ENCODE results near the gene ACOT12. TPM values are rescaled to one million over a fixed set of nuclear protein-coding genes. Genes with fewer than 3 reads are reported as not detected.
A peak's percentile ranks its signal among the peaks of the same experiment; 100 is the strongest.
"Not testable (repeated sequence)": the region's sequence is repeated elsewhere in the genome, so short reads cannot be mapped to it uniquely, and the experiment has no call there.

Gene ACOT12
- polyA plus RNA-seq, 1 donor = 0.72 TPM

DNA sequence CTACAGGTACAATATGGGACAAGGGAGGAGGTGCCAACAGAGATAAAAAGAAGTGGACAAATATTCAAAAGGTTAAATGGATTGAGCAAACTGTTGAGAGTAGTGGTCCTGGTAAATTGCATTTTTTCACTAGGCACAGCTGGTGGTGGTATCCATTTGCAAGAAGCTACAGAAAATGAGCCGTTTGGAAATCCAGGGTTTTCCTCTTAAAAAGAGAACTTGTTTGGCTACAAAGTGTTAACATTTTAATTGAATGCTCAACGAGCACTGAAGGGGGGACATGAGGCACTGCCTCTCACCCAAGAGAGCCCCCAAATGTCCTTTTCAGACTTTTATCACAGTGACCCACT lies 93.0 kb downstream of the ACOT12 start:
- no peaks in the 10 kb centered on the region for H3K9me3 ChIP-seq (ENCODE audit: control insufficient read depth, low read depth, low read length)
- WGBS (ENCODE audit: insufficient coverage, low lambda C conversion rate) = 0% methylated on average over 1 of the region's 2 CpGs
- peaks cover 7% of the 10 kb centered on the region for H3K36me3 ChIP-seq (ENCODE audit: control insufficient read depth, insufficient read depth, low read length)
- H3K4me3 ChIP-seq (ENCODE audit: low read length) = peak overlapping the region; percentile 88
- peak in 1 of 2 donors; percentile 1 for DNase-seq
- H3K27ac ChIP-seq (ENCODE audit: low read length) = peak overlapping the region; percentile 84
- H3K4me1 ChIP-seq (ENCODE audit: control insufficient read depth, insufficient read depth, low read length) = peaks cover 13% of the 10 kb centered on the region
- no peaks in the 10 kb centered on the region for H3K27me3 ChIP-seq (ENCODE audit: control insufficient read depth, insufficient read depth, low read length)

DNA sequence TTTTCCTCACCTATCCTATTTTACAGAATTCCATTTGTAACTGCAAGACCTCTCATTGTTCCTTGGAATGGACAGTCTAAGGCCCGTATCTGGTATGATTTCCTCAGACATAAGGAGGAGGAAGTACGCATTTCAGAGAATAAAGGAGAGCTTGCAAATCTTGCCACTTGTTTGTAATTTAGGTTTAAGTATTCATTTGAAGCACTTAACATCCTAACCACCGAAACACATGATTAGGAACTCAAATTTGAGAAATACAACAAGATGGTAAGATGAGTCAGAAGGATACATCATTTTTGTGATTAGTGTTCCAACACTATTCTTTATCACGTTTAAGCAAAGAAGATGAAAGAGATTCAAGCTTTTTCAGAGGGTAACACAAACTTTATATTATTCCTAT lies 96.4 kb downstream of the ACOT12 start:
- no peak overlapping the region for H3K4me3 ChIP-seq (ENCODE audit: low read length)
- H3K36me3 ChIP-seq (ENCODE audit: control insufficient read depth, insufficient read depth, low read length) = no peaks in the 10 kb centered on the region
- no peak for DNase-seq
- WGBS (ENCODE audit: insufficient coverage, low lambda C conversion rate) = 83% methylated on average over 1 of the region's 4 CpGs
- H3K27me3 ChIP-seq (ENCODE audit: control insufficient read depth, insufficient read depth, low read length) = no peaks in the 10 kb centered on the region
- peaks cover 10% of the 10 kb centered on the region for H3K9me3 ChIP-seq (ENCODE audit: control insufficient read depth, low read depth, low read length)
- H3K27ac ChIP-seq (ENCODE audit: low read length) = no peak overlapping the region
- H3K4me1 ChIP-seq (ENCODE audit: control insufficient read depth, insufficient read depth, low read length) = peaks cover 12% of the 10 kb centered on the region

DNA sequence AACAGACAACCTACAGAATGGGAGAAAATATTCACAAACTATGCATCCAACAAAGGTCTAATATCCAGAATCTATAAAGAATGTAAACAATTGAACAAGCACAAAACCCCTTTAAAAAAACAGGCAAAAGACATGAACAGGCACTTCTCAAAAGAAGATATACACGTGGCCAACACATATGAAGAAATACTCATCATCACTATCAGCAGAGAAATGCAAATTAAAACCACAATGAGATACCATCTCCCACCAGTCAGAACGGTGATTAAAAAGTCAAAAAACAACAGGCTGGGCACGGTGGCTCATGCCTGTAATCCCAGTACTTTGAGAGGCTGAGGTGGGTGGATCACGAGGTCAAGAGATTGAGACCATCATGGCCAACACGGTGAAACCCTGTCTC lies 99.9 kb downstream of the ACOT12 start:
- not testable (repeated sequence) for H3K36me3 ChIP-seq (ENCODE audit: control insufficient read depth, insufficient read depth, low read length); H3K4me1 ChIP-seq (ENCODE audit: control insufficient read depth, insufficient read depth, low read length); H3K27ac ChIP-seq (ENCODE audit: low read length); DNase-seq; H3K27me3 ChIP-seq (ENCODE audit: control insufficient read depth, insufficient read depth, low read length); H3K4me3 ChIP-seq (ENCODE audit: low read length)
- peaks cover 16% of the 10 kb centered on the region for H3K9me3 ChIP-seq (ENCODE audit: control insufficient read depth, low read depth, low read length)
- 83% methylated on average over 1 of the region's 5 CpGs for WGBS (ENCODE audit: insufficient coverage, low lambda C conversion rate)

DNA sequence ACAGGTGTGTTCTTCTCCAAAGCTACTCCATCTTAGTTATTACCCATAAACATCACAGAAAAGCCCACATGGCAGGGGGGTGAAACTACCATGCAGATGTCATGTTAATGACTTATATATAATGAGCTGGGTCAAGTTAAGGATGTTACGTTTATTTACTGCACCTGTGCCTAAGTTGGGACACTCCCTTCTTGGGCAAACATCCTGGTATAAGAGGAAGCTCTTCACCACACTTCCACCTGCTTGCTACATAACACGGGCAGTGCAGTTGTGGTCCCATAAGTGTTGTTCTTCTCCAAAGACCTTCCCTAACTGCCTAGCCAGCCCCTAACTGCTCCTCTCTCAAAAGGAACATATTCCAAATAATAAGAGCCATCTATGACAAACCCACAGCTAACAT lies 101.8 kb downstream of the ACOT12 start:
- DNase-seq = no peak
- Histone ChIP-seq H3K4me3 (ENCODE audit: low read length) (no peak overlapping the region), H3K27me3 (ENCODE audit: control insufficient read depth, insufficient read depth, low read length) (no peaks in the 10 kb centered on the region)

DNA sequence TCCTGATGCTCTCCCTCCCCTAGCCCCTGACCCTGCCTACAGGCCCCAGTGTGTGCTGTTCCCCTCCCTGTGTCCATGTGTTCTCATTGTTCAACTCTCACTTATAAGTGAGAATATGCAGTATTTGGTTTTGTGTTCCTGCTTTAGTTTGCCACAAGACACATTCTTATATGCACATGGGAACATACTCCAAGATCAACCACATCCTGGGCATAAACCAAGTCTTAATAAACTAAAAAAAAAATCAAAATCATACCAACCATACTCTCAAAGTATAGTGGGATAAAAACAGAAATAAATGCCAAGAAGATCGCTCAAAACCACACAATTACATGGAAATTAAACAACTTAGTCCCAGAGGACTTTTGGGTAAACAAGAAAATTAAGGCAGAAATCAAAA lies 103.8 kb downstream of the ACOT12 start:
- peaks cover 16% of the 10 kb centered on the region for H3K9me3 ChIP-seq (ENCODE audit: control insufficient read depth, low read depth, low read length)
- DNase-seq = no peak
- H3K36me3 ChIP-seq (ENCODE audit: control insufficient read depth, insufficient read depth, low read length) = peaks cover 3% of the 10 kb centered on the region
- no peak overlapping the region for H3K27ac ChIP-seq (ENCODE audit: low read length)
- no peak overlapping the region for H3K4me3 ChIP-seq (ENCODE audit: low read length)
- no CpG with 5 or more reads among the region's 1 CpG for WGBS (ENCODE audit: insufficient coverage, low lambda C conversion rate)
- no peaks in the 10 kb centered on the region for H3K27me3 ChIP-seq (ENCODE audit: control insufficient read depth, insufficient read depth, low read length)
- no peaks in the 10 kb centered on the region for H3K4me1 ChIP-seq (ENCODE audit: control insufficient read depth, insufficient read depth, low read length)

More for the DNA sequence above, 101.8 kb downstream of the ACOT12 start:
- no peaks in the 10 kb centered on the region for H3K4me1 ChIP-seq (ENCODE audit: control insufficient read depth, insufficient read depth, low read length)
- WGBS (ENCODE audit: insufficient coverage, low lambda C conversion rate) = no CpG with 5 or more reads among the region's 2 CpGs
- H3K27ac ChIP-seq (ENCODE audit: low read length) = no peak overlapping the region
- peaks cover 16% of the 10 kb centered on the region for H3K9me3 ChIP-seq (ENCODE audit: control insufficient read depth, low read depth, low read length)
- H3K36me3 ChIP-seq (ENCODE audit: control insufficient read depth, insufficient read depth, low read length) = no peaks in the 10 kb centered on the region

DNA sequence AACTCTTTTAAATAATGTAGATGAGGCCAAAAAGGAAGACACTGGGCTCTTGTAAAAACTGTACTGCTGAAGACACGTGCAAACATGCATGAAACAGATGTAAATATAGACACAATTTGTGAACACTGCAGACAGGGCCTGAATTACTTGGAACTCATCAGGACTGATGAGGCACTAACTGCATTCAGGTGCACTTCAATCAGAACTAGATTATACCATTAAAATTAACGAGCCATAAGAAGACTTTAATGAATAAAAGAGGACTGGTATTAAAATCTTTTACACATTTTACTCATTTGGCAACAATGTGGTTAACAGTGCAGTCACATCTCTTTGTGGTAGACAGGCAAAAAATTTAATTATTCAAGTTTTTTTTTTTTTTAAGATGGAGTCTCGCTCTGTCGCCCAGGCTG lies 105.9 kb downstream of the ACOT12 start:
- Histone ChIP-seq H3K4me3 (ENCODE audit: low read length) (no peak overlapping the region), H3K27me3 (ENCODE audit: control insufficient read depth, insufficient read depth, low read length) (no peaks in the 10 kb centered on the region), H3K27ac (ENCODE audit: low read length) (no peak overlapping the region), H3K4me1 (ENCODE audit: control insufficient read depth, insufficient read depth, low read length) (no peaks in the 10 kb centered on the region), H3K36me3 (ENCODE audit: control insufficient read depth, insufficient read depth, low read length) (peaks cover 3% of the 10 kb centered on the region), H3K9me3 (ENCODE audit: control insufficient read depth, low read depth, low read length) (peaks cover 10% of the 10 kb centered on the region)
- DNase-seq = no peak
- 92% methylated on average over 2 of the region's 4 CpGs for WGBS (ENCODE audit: insufficient coverage, low lambda C conversion rate)

DNA sequence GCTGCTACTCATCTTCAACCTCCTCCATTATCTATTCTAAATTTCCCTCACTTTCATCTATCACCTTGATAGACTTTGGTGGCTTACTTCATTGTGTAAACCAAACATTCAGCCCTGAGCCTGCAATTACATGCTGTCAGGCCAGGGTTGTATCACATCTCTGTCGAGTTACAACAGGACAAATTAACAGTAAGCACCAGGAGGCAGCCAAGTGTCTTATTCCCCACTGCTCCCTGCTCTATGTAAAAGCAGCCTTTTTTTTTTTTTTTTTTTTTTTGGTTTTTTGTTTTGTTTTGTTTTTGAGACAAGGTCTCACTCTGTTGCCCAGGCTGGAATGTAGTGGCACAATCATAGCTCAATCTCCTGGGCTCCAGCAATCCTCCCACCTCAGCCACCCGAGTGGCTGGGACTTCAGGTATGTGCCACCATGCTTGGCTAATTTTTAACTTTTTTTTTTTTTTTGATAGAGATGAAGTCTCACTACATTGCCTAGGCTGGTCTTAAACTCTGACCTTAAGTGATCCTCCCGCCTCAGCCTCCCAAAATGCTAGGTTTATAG lies 107.8 kb downstream of the ACOT12 start:
- WGBS (ENCODE audit: insufficient coverage, low lambda C conversion rate) = 60% methylated on average over 1 of the region's 3 CpGs
- no peaks in the 10 kb centered on the region for H3K9me3 ChIP-seq (ENCODE audit: control insufficient read depth, low read depth, low read length)
- H3K4me1 ChIP-seq (ENCODE audit: control insufficient read depth, insufficient read depth, low read length) = no peaks in the 10 kb centered on the region
- peaks cover 3% of the 10 kb centered on the region for H3K36me3 ChIP-seq (ENCODE audit: control insufficient read depth, insufficient read depth, low read length)
- DNase-seq = no peak
- H3K27me3 ChIP-seq (ENCODE audit: control insufficient read depth, insufficient read depth, low read length) = no peaks in the 10 kb centered on the region
- H3K4me3 ChIP-seq (ENCODE audit: low read length) = no peak overlapping the region
- no peak overlapping the region for H3K27ac ChIP-seq (ENCODE audit: low read length)

DNA sequence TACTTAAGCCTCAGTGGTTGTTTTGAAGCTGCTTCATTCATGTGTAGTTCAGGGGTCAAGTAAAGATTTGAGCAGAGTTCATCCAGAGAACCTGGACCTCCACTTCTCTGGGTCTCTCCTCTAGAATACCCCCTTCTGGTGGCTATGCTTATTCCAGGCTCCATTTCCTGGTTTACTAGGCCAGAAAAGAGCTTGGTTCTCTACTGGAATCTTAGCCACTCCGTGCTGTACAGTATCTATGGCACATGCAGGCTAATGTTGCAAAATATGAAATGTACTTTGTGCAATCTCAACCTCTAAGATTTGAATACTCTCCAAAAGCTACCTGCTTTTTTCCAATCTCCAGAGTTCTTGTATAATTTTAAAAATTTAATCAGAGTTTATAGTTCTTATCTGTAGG lies 110.0 kb downstream of the ACOT12 start:
- Histone ChIP-seq H3K27me3 (ENCODE audit: control insufficient read depth, insufficient read depth, low read length) (no peaks in the 10 kb centered on the region), H3K9me3 (ENCODE audit: control insufficient read depth, low read depth, low read length) (no peaks in the 10 kb centered on the region), H3K27ac (ENCODE audit: low read length) (no peak overlapping the region), H3K36me3 (ENCODE audit: control insufficient read depth, insufficient read depth, low read length) (peaks cover 3% of the 10 kb centered on the region), H3K4me3 (ENCODE audit: low read length) (no peak overlapping the region), H3K4me1 (ENCODE audit: control insufficient read depth, insufficient read depth, low read length) (no peaks in the 10 kb centered on the region)
- DNase-seq = no peak
- WGBS (ENCODE audit: insufficient coverage, low lambda C conversion rate) = no CpG with 5 or more reads among the region's 1 CpG

Other genes starting within 250 kb of the ACOT12 start
- 2.7 TPM for gene CKMT2, start 160.8 kb downstream of the ACOT12 start, polyA plus RNA-seq
- gene ZCCHC9, start 92.5 kb downstream of the ACOT12 start, polyA plus RNA-seq = 38.9 TPM

Data from large intestine (tissue), 3 donors.